HUES48 (cell line): ENCODE results near the gene MIS12.

ENCODE experiments used
- H3K27ac ChIP-seq: one replicate; pipeline ENCODE4 v1.7.0; 2013; ENCODE audit warnings: low read depth, low read length, inconsistent platforms
- H3K27me3 ChIP-seq: 2 replicates; pipeline ENCODE4 v1.6.1; 2013; ENCODE audit warnings: mild to moderate bottlenecking, low read length; ENCODE audit not compliant: control insufficient read depth, insufficient read depth
- H3K36me3 ChIP-seq: 2 replicates; pipeline ENCODE4 v1.6.1; 2013; ENCODE audit warnings: low read length; ENCODE audit not compliant: control insufficient read depth, insufficient read depth
- H3K4me1 ChIP-seq: 2 replicates; pipeline ENCODE4 v1.6.1; 2013; ENCODE audit warnings: mild to moderate bottlenecking, low read length; ENCODE audit not compliant: control insufficient read depth, insufficient read depth
- H3K4me3 ChIP-seq: 2 replicates; pipeline ENCODE4 v1.5.1; 2013; ENCODE audit warnings: mild to moderate bottlenecking, low read depth, low read length
- H3K9ac ChIP-seq: 2 replicates; pipeline ENCODE4 v1.6.1; 2013; ENCODE audit warnings: mild to moderate bottlenecking, low read depth, low read length, moderate library complexity
- H3K9me3 ChIP-seq: 2 replicates; pipeline ENCODE4 v1.6.1; 2013; ENCODE audit warnings: low read length; ENCODE audit not compliant: control insufficient read depth, insufficient read depth

MIS12 gene

GRCh38 chr17:5500589-5501391 is 14.4 kb downstream of the MIS12 start:
- Histone ChIP-seq H3K9ac (no peak overlapping the region), H3K4me1 (peaks cover 4% of the 10 kb centered on the region), H3K36me3 (no peaks in the 10 kb centered on the region), H3K9me3 (no peaks in the 10 kb centered on the region), H3K27me3 (peaks cover 38% of the 10 kb centered on the region), H3K27ac (peak overlapping the region; percentile 10), H3K4me3 (peak overlapping the region; percentile 68)

DNA sequence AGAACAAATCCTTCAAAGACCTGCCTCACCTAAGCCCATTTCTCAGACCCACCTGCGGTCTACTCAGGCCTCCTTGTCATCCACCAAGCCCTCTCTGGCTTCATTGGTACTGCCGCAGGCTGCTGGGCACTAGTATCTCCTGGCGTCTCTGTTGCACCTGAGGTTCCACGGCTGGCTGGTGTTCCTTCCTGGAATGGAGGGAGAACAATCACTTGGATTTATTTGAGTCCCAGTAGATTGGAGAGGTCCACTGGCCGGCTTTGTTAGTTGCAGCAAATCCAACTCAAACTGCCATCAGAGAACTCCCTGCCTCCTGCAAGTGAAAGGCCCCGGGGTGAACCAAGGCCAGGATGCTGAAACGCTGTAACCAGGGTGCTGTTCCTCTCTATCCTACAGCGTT is 15.3 kb downstream of the MIS12 start:
- H3K9me3 ChIP-seq: no peaks in the 10 kb centered on the region
- no peak overlapping the region for H3K9ac ChIP-seq
- no peak overlapping the region for H3K27ac ChIP-seq
- no peaks in the 10 kb centered on the region for H3K36me3 ChIP-seq
- H3K4me3 ChIP-seq: no peak overlapping the region
- peaks cover 4% of the 10 kb centered on the region for H3K4me1 ChIP-seq
- peaks cover 38% of the 10 kb centered on the region for H3K27me3 ChIP-seq

DNA sequence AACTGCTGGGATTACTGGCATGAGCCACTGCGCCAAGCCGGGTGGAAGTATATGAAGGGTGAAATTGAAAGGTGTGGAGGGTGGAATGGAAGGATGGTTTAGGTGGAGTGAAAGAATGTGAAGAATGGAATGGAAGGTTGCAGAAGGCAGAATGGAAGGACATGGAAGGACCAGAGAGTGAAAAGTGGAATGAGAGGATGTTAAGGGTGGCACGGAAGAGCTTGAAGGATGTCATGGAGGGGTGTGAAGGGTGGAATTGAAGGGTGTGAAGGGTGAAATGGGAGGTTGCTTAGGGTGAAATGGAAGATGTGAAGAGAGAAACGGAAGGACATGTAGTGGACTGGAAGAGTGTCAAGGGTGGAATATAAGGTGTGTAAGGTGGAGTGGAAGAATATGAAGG is 16.2 kb downstream of the MIS12 start:
- no peaks in the 10 kb centered on the region for H3K9me3 ChIP-seq
- no peaks in the 10 kb centered on the region for H3K36me3 ChIP-seq
- H3K9ac ChIP-seq: no peak overlapping the region
- peaks cover 4% of the 10 kb centered on the region for H3K4me1 ChIP-seq
- H3K4me3 ChIP-seq: no peak overlapping the region
- H3K27me3 ChIP-seq: peaks cover 38% of the 10 kb centered on the region
- H3K27ac ChIP-seq: no peak overlapping the region

DNA sequence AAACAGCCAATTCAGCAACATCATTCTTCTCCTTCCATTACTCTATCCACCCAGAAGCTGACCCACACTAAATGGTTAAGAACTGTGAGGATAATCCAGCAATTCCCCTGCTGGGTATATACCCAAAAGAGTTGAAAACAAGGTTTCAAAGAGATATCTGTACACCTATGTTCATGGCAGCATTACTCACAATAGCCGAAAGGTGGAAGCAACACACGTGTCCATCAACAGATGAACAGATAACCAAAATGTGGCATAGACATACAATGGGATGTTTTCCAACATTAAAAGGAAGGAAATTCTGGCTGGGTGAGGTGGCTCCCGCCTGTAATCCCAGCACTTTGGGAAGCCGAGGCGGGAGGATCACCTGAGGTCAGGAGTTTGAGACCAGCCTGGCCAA is 19.9 kb downstream of the MIS12 start:
- Histone ChIP-seq H3K4me1 (peaks cover 3% of the 10 kb centered on the region; the same call in 1 of the 2 replicates), H3K36me3 (no peaks in the 10 kb centered on the region), H3K27me3 (peaks cover 18% of the 10 kb centered on the region), H3K9me3 (no peaks in the 10 kb centered on the region), H3K27ac (no peak overlapping the region), H3K4me3 (no peak overlapping the region), H3K9ac (no peak overlapping the region)

GRCh38 chr17:5508810-5509209 is 22.4 kb downstream of the MIS12 start:
- no peak overlapping the region for H3K27ac ChIP-seq

GRCh38 chr17:5509482-5509881 is 23.1 kb downstream of the MIS12 start:
- H3K36me3 ChIP-seq: no peaks in the 10 kb centered on the region
- no peak overlapping the region for H3K27ac ChIP-seq
- no peak overlapping the region for H3K9ac ChIP-seq
- no peak overlapping the region for H3K4me3 ChIP-seq
- H3K9me3 ChIP-seq: no peaks in the 10 kb centered on the region
- no peaks in the 10 kb centered on the region for H3K27me3 ChIP-seq
- H3K4me1 ChIP-seq: no peaks in the 10 kb centered on the region

More at GRCh38 chr17:5508810-5509209, 22.4 kb downstream of the MIS12 start:
- Histone ChIP-seq H3K36me3 (no peaks in the 10 kb centered on the region), H3K9me3 (no peaks in the 10 kb centered on the region), H3K9ac (no peak overlapping the region), H3K27me3 (no peaks in the 10 kb centered on the region), H3K4me1 (no peaks in the 10 kb centered on the region), H3K4me3 (no peak overlapping the region)

- no peaks in the 10 kb centered on the region for H3K36me3 ChIP-seq
- H3K27me3 ChIP-seq: no peaks in the 10 kb centered on the region
- H3K27ac ChIP-seq: no peak overlapping the region
- H3K4me1 ChIP-seq: no peaks in the 10 kb centered on the region
- H3K9ac ChIP-seq: no peak overlapping the region
- no peak overlapping the region for H3K4me3 ChIP-seq
- no peaks in the 10 kb centered on the region for H3K9me3 ChIP-seq
Observed at GRCh38 chr17:5510771-5511170, 24.4 kb downstream of the MIS12 start.

- no peak overlapping the region for H3K27ac ChIP-seq
- H3K4me3 ChIP-seq: no peak overlapping the region
- H3K9me3 ChIP-seq: no peaks in the 10 kb centered on the region
- no peaks in the 10 kb centered on the region for H3K36me3 ChIP-seq
- H3K27me3 ChIP-seq: no peaks in the 10 kb centered on the region
- no peaks in the 10 kb centered on the region for H3K4me1 ChIP-seq
- no peak overlapping the region for H3K9ac ChIP-seq
Observed at GRCh38 chr17:5511401-5512225, 25.2 kb downstream of the MIS12 start.

GRCh38 chr17:5513628-5514027 is 27.3 kb downstream of the MIS12 start:
- H3K36me3 ChIP-seq: no peaks in the 10 kb centered on the region
- no peak overlapping the region for H3K4me3 ChIP-seq
- no peaks in the 10 kb centered on the region for H3K4me1 ChIP-seq
- no peaks in the 10 kb centered on the region for H3K9me3 ChIP-seq
- H3K9ac ChIP-seq: no peak overlapping the region
- no peaks in the 10 kb centered on the region for H3K27me3 ChIP-seq
- no peak overlapping the region for H3K27ac ChIP-seq

GRCh38 chr17:5514976-5515375 is 28.6 kb downstream of the MIS12 start:
- H3K27me3 ChIP-seq: no peaks in the 10 kb centered on the region

More at GRCh38 chr17:5514976-5515375, 28.6 kb downstream of the MIS12 start:
- no peaks in the 10 kb centered on the region for H3K4me1 ChIP-seq
- H3K27ac ChIP-seq: no peak overlapping the region
- H3K4me3 ChIP-seq: no peak overlapping the region
- H3K9me3 ChIP-seq: no peaks in the 10 kb centered on the region
- no peak overlapping the region for H3K9ac ChIP-seq
- no peaks in the 10 kb centered on the region for H3K36me3 ChIP-seq
